DOHH2 (cell line): Measurements from ENCODE around the gene GRK6.

Source experiments
- H3F3A ChIP-seq: fragments of 200-600 bp; sonication (generic), shearing (Covaris generic); 2 replicates; pipeline ENCODE4 v1.6.0; 2016; ENCODE audit warnings: antibody characterized with exemption, mild to moderate bottlenecking; ENCODE audit not compliant: control insufficient read depth, insufficient read depth
- H3K27ac ChIP-seq: fragments of 200-600 bp; sonication (generic); 2 replicates; pipeline ENCODE4 v1.5.1; 2014; ENCODE audit warnings: low read depth, mild to moderate bottlenecking, low read length, moderate library complexity
- H3K27me3 ChIP-seq: fragments of 200-600 bp; sonication (generic); 2 replicates; pipeline ENCODE4 v1.6.1; 2014; ENCODE audit warnings: mild to moderate bottlenecking, low read length, mixed read lengths; ENCODE audit not compliant: control insufficient read depth
- H3K36me3 ChIP-seq: fragments of 200-600 bp; sonication (generic); 2 replicates; pipeline ENCODE4 v1.6.1; 2014; ENCODE audit warnings: mild to moderate bottlenecking, low read length, moderate library complexity, mixed read lengths; ENCODE audit not compliant: control insufficient read depth
- H3K4me1 ChIP-seq: fragments of 200-600 bp; sonication (generic); 2 replicates; pipeline ENCODE4 v1.6.1; 2014; ENCODE audit warnings: mild to moderate bottlenecking, low read length, mixed read lengths; ENCODE audit not compliant: control insufficient read depth
- H3K4me2 ChIP-seq: fragments of 200-600 bp; sonication (generic); 2 replicates; pipeline ENCODE4 v1.6.0; 2014; ENCODE audit warnings: mild to moderate bottlenecking, low read length, moderate library complexity
- H3K4me3 ChIP-seq: fragments of 200-600 bp; sonication (generic); 2 replicates; pipeline ENCODE4 v1.5.1; 2014; ENCODE audit warnings: mild to moderate bottlenecking, low read length, mixed read lengths
- H3K79me2 ChIP-seq: fragments of 200-600 bp; sonication (generic); 2 replicates; pipeline ENCODE4 v1.6.1; 2014; ENCODE audit warnings: mild to moderate bottlenecking, low read length, mixed read lengths; ENCODE audit not compliant: control insufficient read depth
- H3K9me2 ChIP-seq: fragments of 200-600 bp; sonication (generic); replicated peaks from 2 replicates; pipeline ENCODE4 v1.6.1; 2014; ENCODE audit warnings: mild to moderate bottlenecking, low read length, mixed read lengths; ENCODE audit not compliant: control insufficient read depth
- H3K9me3 ChIP-seq: fragments of 200-600 bp; sonication (generic); 2 replicates; pipeline ENCODE4 v1.6.1; 2014; ENCODE audit warnings: antibody characterized with exemption, low read length, mixed read lengths; ENCODE audit not compliant: control insufficient read depth, insufficient read depth
- H4K20me1 ChIP-seq: fragments of 200-600 bp; sonication (generic); 2 replicates; pipeline ENCODE4 v1.6.0; 2014; ENCODE audit warnings: low read depth, mild to moderate bottlenecking, antibody characterized with exemption, low read length, moderate library complexity; ENCODE audit not compliant: control insufficient read depth, insufficient read depth
- CTCF ChIP-seq: fragments of 200-600 bp; sonication (generic); IDR thresholded peaks from one replicate; pipeline ENCODE4 v1.5.1; 2014; ENCODE audit warnings: antibody characterized with exemption, mild to moderate bottlenecking, low read depth, low read length; ENCODE audit not compliant: poor library complexity, severe bottlenecking
- EZH2phosphoT487 ChIP-seq: fragments of 200-600 bp; sonication (generic); IDR thresholded peaks from 2 replicates; pipeline ENCODE4 v1.6.1; 2017; ENCODE audit warnings: borderline replicate concordance, mild to moderate bottlenecking, antibody characterized with exemption, low read length, moderate library complexity, mixed read lengths

Gene GRK6

DNA sequence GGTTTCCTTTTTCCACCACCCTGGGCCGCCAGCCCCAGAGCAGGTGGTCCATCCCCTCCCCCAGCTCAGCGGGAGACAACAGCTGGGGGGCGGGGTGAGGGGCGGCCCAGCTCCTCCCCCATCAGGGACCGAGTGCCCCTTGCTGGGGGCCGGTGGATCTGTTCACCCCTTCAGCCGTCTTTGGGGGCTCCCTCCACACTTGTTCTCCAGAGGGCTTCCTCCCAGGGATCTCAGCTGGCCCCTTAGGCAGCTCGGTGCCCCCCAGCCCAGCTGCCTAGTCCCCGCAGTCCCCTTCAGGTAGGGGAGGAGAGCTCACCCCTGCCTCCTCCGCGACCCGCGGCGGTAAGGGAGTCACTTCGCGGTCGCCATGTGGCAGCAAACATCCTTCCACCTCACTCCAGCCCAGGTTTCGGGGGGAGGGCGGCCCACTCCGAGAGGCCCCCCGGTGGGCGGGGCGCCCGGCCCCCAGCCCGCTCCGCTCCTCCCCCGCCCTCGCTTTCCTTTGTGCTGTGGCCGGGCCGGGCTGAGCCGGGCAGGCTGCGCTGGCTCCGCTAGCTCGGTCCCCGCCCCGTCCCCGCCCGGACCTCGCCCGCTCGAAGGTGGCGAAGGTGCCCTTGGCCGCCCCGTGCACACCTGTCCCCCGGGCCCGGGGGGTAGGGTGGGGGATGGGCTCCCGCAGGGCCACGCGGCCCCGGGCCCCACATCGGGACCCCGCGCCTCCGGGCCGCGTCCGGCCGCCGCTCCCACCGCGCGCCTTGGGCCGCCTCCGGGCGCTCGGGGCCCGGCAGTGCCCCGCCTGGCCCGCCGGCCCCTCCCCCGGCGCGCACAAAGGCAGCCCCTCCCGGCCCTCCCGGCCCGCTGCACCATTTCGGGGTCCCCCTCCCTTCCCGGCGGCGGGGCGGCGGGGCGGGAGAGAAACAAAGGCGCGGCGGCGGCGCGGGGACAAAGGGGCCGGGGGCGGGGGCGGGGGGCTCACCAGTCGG is 46.3 kb downstream of the GRK6 start:
- H3K79me2 ChIP-seq, result peaks cover 36% of the 10 kb centered on the region
- no peaks in the 10 kb centered on the region for H3K27me3 ChIP-seq
- 0 out of 2 replicates have a peak, but pooled peaks cover 6% of the 10 kb centered on the region for H3F3A ChIP-seq
- peak; percentile 10 for TF ChIP-seq CTCF
- no peak for TF ChIP-seq EZH2phosphoT487
- peak overlapping the region; percentile 85 for H3K4me3 ChIP-seq
- peak overlapping the region; percentile 95 for H3K4me2 ChIP-seq
- no peaks in the 10 kb centered on the region for H3K9me3 ChIP-seq
- peaks cover 23% of the 10 kb centered on the region for H3K36me3 ChIP-seq
- H3K9me2 ChIP-seq, result no peaks in the 10 kb centered on the region
- H4K20me1 ChIP-seq, result peaks cover 13% of the 10 kb centered on the region; the same call in 1 of the 2 replicates
- peak overlapping the region; percentile 36; the same call in 1 of the 2 replicates for H3K27ac ChIP-seq
- peaks cover 43% of the 10 kb centered on the region for H3K4me1 ChIP-seq

GRCh38 chr5:177473443-177474001 is 47.0 kb downstream of the GRK6 start, which contains the start of gene DBN1:
TSS of gene DBN1 (minus strand) at chr5:177473634. CDS start at chr5:177473521, 113 bp downstream.
- peaks cover 51% of the 10 kb centered on the region for H3K4me1 ChIP-seq
- peak within 1 kb of the TSS; percentile 36; the same call in 1 of the 2 replicates for H3K27ac ChIP-seq
- no peak for TF ChIP-seq CTCF
- TF ChIP-seq EZH2phosphoT487, result no peak
- H3K4me3 ChIP-seq, result peak within 1 kb of the TSS; percentile 85
- H3K36me3 ChIP-seq, result peaks cover 20% of the 10 kb centered on the region
- no peaks in the 10 kb centered on the region for H3K9me2 ChIP-seq
- peak within 1 kb of the TSS; percentile 95 for H3K4me2 ChIP-seq
- 0 out of 2 replicates have a peak, but pooled peaks cover 6% of the 10 kb centered on the region for H3F3A ChIP-seq
- H3K9me3 ChIP-seq, result no peaks in the 10 kb centered on the region
- no peaks in the 10 kb centered on the region for H3K27me3 ChIP-seq
- peaks cover 13% of the 10 kb centered on the region; the same call in 1 of the 2 replicates for H4K20me1 ChIP-seq
- H3K79me2 ChIP-seq, result peaks cover 36% of the 10 kb centered on the region

DNA sequence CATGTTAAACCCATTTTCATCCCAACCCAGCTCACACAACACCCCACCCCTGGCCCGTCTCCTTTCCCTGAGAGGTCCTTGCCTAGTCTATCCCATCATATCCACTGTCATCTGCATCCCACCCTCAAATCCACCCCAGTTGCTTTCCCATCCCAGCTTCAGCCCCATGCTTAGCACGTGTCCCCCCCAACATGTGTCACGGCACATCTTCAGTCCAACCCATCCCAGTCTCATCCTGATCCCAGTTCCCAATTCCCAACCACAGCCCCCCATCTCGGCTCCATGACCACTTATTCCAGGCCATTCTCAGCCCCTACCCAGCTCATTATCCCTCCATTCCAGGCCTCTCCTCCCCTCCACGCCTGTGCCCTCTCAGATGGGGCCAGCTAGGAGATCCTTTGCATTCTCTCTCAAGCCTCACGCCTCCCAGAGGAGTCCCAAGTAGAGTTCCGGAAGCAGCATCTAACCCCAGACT is 47.6 kb downstream of the GRK6 start:
- Histone ChIP-seq H3K4me1 (peaks cover 56% of the 10 kb centered on the region), H4K20me1 (peaks cover 13% of the 10 kb centered on the region; the same call in 1 of the 2 replicates)

More for the DNA sequence above, 47.6 kb downstream of the GRK6 start:
- Histone ChIP-seq H3K9me2 (no peaks in the 10 kb centered on the region), H3K36me3 (peaks cover 17% of the 10 kb centered on the region), H3K9me3 (no peaks in the 10 kb centered on the region), H3K4me2 (peak overlapping the region; percentile 46; the same call in 1 of the 2 replicates), H3F3A (0 out of 2 replicates have a peak, but pooled peaks cover 6% of the 10 kb centered on the region), H3K27ac (no peak overlapping the region), H3K27me3 (no peaks in the 10 kb centered on the region), H3K4me3 (peak overlapping the region; percentile 37; the same call in 1 of the 2 replicates), H3K79me2 (peaks cover 36% of the 10 kb centered on the region)
- no peak for TF ChIP-seq EZH2phosphoT487
